GM19397 (cell line): ENCODE data around the gene CASK.
A peak's percentile ranks its signal among the peaks of the same experiment; 100 is the strongest.

Experiments used
- ATAC-seq: cut with Tn5 transposase; IDR thresholded peaks from one replicate; pipeline ENCODE4 v1.9.1; 2021; ENCODE audit warnings: mild to moderate bottlenecking, moderate library complexity; ENCODE audit not compliant: unreplicated experiment

The CASK gene

DNA sequence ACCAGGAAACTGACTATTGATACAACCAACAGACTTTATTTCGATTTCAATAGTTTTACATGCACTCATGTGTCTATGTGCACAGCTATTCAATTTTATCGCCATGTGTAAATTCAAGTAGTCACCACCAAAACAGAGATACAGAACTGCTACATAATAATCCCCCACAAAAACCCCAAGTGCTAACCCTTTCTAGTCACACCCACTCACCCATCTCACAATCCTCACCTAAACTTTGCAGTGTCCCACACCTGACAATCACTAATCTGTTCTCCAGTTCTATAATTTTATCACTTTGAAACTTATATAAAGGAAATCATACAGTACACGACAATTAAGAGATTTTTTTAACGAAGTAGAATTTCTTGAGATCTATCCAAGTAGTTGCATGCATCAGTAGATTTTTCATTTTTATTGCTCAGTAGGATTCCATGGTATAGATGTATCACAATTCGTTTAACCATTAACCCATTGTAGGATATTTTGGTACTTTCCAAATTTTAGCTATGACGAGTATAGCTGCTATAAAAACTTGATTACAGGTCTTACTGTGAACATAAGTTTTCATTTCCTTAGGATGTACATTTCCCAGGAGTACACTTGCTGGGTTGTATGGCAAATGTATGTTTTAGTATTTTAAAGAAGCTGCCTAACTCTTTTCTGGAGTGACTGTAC, 85.9 kb downstream of the CASK start:
- ATAC-seq = peak; percentile 67

DNA sequence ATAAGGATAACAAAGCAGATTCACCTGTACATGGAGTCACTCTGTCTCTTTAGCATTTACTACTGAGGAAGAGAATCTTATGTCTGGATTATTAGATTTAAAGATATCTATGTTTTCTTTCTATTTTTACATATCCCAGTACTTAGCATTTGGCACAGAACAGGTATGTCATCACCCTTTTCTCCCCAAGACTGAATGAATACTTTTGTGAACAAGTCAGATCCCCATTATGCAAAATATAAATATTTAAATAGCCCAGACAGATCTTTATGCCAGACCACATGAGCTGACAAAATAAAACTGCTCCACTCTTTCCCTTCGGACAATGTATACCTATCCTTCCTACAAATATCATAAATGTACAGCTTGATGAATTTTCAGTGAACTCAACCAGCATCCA, 94.5 kb downstream of the CASK start:
- ATAC-seq = no peak

DNA sequence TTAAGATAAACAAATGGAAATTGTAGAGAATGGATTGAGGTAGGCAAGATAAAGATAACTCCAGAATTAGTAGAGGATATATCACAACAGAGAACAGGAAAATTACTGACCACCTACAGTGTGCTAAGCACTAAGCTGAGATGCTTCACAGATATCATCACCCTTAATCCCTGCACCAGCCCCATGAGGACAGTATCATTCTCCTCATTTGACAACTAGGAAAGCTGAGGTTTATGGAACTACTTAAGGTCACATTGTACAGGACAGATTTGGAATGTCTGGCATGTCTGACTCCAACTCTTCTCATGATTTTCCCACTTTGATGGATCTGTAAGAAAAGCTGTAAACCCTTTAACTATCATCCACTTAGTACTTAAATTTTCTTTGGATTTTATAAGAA, 95.5 kb downstream of the CASK start:
- no peak for ATAC-seq

DNA sequence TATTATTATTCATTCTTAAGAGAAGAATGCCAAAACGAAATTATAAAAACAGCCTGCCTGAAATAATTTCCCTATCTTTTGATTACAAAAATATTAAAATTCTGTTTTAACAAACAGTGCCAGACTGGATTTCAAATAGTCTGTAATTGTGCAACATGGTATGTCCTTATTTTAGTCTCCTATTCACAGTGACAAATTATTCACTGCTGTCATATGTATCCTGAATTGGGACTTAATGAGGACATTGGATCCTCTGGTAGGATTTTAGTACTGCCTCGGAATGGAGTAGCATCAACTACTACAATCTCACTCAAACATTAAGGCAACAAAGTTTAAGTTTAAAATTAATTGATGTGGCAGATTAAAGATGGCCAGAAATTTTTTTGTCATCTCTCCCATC, 97.6 kb downstream of the CASK start:
- no peak for ATAC-seq

DNA sequence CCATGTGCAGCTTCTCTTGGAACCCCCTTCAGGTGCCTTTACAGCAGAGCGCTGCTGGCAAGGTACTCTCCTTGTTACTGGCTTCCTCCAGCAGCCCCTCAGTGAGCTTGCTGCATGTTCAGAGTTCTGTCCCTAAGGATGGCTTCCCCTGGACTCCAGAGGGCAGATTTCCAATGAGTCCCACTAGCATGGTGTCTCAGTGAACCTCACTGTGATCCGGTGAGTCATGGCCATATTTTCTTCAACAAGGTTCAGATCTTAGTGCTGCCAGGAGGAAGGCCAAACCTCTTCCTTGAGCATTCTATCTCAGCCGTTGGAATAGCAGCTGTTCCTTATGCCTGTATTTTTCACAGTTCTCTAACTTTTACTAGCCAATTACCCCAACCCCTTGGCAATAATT, 98.8 kb downstream of the CASK start:
- ATAC-seq = no peak

DNA sequence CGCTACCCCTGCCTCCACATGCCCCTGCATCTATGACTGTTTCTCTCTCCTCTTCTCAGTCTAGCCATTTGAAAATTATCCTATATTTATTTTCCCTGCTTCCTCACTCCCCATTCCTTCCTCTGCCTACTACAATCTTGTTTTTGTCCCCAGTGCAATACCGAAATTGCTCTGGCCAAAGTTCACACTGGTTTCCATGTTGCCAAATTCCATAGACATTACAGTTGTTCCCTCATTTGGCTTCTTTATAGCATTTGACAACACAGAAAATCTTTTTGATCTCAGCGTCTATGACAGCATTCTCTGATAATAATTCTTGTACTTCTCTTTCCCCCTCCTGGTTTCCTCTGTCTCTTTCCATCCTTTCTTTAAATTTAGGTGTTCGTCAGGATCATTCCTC, 100.0 kb downstream of the CASK start:
- no peak for ATAC-seq

DNA sequence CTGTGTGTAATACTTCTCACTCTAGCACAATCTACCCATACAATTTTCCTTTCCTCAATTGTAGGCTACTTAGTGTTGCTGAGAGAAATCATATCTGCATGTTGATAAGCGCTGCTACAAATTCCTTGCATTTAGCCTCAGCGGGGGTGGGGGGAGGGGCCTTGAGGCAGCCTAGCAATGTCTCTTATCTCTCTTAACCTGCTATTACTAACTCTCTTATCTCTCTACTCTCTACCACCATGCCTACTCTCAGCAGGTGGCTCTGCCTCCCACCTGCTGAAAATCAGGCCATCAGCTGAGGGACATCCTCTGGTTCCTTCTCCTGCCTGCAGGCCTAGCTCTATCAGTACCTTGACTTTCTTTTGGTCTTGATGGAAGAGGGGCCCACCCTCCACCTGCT, 100.5 kb downstream of the CASK start:
- no peak for ATAC-seq

DNA sequence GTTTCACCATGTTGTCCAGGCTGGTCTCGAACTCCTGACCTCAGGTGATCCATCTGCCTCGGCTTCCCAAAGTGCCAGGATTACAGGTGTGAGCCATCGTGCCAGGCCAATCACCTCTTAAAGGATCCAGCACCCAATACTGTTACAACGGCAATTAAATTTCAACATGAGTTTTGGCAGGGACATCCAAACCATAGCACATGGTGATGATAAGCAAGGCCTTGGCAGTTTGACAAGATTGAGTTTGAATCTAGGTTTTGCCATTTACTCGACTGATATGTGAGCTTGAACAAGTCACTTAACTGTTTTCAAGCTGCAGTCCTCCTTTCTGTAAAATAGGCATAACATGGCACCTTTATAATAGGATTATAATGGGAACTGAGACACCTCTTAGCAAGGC, 115.3 kb downstream of the CASK start:
- no peak for ATAC-seq

DNA sequence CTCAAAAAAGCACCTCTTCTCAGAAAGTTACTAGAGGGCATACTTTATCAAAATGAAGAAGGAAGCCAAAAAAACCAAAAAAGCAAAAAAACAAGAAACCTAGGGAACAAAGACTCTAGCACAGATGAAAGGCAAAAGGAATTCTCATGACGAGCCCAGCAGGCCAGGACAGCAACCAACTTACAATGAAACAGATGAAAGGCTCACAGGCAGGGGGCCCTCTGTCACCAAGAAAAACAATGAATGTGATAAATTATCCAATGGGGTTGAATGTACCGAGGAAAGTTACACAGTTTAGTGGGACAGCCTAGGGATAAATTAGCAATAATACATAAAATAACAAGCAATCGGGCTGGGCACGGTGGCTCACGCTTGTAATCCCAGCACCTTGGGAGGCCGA, 120.4 kb downstream of the CASK start:
- no peak for ATAC-seq

DNA sequence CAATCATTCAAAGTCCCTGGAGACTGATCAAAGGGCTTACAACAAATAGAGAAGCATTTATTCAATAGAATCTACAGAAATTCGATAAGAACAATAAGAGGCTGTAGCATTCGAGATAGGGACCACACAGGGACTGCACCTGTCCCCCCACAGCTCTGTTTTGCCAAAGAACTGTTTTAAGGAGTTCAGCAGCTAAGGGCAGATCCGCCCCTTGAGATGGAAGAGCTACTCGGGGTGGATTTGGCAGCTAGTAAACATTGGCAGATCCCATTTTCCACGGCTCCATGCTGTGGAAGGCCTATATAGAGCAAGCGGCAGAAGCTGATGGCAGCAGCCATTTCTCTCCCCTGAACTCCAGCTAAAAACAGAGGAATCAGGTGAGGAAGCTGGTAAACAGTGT, 123.7 kb downstream of the CASK start:
- no peak for ATAC-seq

DNA sequence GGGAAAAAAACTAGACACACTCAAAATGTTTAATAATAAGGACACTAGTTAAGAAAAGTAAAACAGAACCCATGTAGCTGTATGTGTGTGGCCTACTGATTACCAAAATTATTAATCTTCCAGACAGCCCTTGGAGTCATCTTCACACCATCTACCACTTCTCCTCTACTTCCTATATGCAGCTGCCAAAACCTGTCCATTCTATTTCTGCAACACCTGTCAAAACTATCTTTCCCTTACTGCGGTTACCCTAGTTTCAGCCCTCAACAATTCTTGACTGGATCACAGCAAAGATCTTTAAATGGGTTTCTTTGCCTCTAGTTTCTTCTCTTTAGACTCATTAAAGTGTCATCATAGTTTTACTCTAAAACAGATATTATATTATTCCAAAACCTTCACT, 126.8 kb downstream of the CASK start:
- no peak for ATAC-seq

DNA sequence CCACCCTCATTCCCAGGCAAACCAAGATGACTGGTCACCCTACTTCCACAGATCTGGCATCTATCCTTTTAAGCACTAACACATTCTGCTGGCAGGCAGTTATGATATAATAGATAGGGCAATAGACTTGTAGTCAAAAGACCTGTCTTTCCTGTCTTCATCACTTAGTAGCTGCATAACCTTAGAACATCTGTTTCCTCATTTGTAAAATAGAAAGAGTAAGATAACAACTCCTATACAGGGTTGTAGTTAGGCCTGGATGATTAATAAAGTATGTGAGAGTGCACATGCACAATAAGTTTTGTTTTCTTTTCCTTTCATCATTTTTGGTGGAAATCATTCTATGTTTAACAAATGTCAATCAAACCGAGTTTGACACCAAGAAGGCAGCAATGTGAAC, 127.3 kb downstream of the CASK start:
- ATAC-seq = no peak

DNA sequence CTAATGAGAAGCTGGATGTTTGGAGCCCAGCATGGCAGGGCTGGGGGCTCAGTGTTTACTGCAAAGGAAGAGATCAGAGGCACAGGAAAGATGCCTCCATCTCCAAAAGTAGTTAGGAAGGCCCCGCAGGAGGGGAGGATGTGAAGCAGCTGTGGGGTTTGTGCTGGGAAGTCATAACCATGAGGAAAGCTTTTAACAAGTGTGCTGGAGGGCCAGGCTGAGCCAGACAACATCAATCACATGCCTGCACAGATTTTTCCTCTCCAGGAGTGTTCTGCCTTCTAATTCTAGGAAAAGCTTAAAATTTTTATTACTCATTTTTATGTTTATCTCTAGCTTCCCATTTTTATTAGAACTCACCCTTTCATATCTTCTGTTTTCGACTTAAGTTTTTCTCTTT, 134.0 kb downstream of the CASK start:
- no peak for ATAC-seq

DNA sequence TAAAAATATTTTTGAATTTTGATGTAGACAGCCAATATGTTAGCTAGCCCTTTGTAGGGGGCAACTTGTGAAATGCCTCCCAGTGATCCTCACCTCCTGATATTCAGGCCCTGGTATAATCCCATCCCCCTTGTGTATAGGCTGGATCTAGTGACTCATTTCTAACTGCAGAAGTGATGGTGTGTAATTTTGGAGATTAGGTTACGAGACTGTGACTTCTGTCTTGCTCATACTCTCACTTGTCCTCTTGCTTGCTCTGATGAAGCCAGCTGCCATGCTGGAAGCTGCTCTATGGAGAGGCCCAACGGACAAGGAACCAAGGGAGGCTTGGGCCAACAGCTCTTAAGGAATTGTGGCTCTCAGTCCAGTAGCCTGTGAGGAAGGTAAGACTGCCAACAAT, 137.7 kb downstream of the CASK start:
- ATAC-seq = no peak

DNA sequence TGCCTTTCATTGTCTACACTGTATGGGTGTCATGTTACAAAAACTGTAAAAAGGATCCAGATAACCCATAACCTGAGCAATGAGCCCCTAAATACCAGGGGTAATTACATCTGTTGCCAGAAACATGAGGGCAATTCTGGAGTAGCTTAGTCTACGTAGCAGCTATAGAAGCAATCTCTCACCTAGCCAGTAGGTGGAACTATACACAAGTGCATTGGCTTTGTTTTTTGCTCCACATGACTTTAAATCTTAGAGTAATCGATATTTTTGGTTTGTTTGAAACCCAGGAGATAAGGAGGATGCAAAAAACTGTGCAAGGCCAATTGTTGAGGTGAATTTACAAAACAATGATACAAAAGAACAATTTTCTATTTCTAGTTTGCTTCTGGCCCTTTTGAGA, 141.9 kb downstream of the CASK start:
- no peak for ATAC-seq

DNA sequence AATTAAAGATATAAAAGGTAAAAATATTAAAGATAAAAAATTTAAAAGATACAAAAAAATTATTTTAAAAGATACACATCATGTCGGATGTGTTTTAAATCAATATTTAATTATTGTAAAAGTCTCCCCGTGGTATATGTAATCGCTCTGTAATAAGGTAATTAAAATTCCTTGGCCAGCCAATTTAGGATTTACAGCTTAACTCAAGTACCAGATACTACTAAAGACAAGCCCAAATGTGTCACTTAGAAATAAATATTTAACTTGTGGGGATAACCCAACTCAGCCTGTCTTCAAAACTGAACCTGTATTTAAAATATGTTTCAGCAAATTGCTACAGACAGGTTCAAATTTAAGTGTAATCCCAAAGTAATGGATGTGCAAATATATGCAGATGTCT, 143.4 kb downstream of the CASK start:
- ATAC-seq = no peak

DNA sequence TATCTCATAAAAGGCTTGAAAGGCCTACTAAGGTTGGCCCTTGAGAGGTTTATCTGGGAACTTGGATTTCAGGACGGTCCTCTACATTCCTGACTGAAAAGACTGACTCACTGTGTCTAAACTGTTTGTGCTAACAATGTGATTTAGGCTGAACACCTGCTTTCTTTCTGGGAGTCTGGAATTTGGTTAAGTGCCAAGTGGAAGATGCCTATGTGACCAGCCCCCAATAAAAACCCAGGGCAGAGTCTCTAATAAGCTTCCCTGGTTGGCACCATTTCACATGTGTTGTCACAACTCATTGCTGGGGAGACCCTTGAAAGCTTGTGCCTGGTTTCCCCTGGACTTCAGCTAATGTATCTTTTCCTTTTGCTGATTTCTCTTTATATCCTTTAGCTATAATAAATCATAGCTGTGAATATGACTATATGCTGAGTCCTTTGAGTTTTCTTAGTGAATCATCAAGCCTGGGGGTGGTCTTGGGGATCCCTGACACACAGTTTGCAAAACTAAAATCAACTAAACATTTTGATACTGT, 144.3 kb downstream of the CASK start:
- ATAC-seq = no peak

DNA sequence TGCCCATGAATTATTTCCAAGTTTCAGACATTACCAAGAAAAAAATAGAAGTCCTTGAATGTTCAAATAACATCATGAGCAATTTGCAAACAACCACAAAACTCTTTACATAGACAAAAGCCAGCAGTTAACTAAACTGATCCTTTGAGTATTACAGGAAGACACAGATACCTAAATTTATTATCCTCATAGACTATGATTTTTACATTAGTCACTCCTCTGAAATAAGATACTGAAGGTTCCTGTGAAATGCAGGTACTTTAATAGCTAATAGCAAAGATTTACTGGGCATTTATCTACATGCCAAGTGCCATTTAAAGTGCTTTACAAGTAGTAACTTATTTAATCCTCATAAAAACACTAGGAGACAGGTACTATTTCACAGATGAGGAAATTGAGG, 161.7 kb downstream of the CASK start:
- no peak for ATAC-seq

DNA sequence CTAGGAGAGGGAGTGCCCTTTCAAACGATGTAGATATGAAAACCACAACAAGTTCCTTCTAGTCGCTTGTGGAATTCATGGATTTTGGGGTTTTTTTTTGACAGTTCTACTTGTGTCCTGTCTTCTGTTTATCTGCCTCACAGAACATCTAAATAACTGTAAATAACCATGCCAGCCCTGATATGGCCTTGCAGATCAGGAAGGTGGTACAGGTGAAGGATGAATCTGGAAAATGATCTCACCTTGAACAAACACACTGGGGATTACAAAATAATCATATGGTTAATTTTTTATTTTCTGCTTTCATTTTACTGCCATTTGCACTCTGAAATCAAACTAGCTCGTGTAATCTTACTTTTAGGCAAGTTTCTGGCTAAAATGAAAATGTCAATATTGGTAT, 162.2 kb downstream of the CASK start:
- ATAC-seq = no peak

DNA sequence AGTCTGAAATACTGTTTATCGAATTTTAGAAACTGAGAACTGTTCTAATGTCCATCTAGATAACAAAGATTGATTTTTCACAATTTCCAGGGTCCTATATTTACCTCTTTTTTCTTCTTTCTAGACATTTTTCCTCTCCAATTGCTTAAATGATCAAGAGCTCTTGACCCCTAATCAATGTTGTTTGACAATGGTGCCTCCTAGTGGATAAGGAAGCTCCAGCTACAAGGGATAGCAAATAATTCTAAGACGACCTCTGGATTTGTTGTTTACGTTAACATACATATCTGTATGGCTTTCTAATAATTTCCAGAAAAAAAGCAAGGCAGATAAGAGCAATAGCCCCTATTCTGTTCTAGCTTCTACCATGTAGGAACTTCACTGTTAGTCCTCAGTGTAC, 163.5 kb downstream of the CASK start:
- no peak for ATAC-seq

DNA sequence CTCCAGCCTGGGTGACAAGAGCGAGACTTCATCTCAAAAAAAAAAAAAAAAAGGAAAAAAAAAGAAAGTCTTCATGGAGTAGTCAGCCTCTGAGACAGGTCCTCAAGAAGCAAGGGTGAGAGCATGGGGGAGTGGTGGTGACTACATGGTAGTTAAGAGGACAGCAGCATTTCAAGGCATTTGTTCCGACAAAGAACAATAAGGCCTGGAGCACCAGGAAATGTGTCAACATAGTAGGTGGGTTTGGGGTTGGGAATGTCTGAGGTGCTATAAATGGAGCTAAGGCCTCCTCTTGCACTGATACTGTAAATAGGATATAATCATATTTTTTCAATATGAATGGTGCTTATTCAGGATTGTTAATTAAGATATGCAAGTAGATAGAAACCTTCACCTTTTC, 165.0 kb downstream of the CASK start:
- no peak for ATAC-seq

DNA sequence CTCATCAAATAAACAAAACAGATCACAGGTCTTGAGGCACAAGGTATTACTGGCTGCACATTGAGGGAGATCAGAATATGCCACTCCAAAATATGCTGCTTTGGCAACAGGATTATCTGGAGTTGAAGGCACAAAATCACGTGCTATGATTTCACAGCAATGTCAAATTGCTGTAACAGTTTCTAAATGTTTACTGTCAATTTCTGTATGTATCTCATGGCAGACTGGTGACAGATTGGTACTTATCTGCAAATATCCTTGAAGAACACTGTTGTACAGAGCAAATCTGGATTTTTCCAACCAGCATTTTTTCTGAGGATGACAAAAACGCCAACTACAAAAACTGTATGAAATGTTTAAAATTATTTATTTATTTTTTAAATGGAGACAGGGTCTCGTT, 172.6 kb downstream of the CASK start:
- ATAC-seq = no peak

DNA sequence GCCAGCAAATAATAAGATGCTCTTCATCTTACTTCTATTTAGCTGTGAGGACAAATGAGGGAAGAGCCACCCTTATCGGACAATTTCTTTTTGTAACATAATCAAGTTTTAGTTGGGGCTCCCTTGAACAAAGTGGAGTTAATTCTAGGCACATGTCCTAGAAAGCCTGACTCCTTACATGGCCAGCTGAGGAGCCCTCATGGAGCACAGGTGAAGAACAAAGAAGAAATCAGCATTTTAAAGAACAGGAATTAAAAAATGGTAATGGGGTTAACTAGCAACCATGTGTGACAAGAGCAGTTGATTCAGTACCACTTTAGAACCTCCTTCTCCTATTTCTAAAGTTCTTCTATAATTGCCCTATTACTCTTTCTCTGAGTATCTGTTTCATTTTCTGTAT, 183.5 kb downstream of the CASK start:
- ATAC-seq = no peak
